Germinal center (tissue), 1 donor: ENCODE data around the gene SNED1.

Experiments used
- DNase-seq: peaks from one replicate; pipeline ENCODE4 v3.0.0; 2012; ENCODE audit warnings: mixed read lengths, low spot score

The SNED1 gene

DNA sequence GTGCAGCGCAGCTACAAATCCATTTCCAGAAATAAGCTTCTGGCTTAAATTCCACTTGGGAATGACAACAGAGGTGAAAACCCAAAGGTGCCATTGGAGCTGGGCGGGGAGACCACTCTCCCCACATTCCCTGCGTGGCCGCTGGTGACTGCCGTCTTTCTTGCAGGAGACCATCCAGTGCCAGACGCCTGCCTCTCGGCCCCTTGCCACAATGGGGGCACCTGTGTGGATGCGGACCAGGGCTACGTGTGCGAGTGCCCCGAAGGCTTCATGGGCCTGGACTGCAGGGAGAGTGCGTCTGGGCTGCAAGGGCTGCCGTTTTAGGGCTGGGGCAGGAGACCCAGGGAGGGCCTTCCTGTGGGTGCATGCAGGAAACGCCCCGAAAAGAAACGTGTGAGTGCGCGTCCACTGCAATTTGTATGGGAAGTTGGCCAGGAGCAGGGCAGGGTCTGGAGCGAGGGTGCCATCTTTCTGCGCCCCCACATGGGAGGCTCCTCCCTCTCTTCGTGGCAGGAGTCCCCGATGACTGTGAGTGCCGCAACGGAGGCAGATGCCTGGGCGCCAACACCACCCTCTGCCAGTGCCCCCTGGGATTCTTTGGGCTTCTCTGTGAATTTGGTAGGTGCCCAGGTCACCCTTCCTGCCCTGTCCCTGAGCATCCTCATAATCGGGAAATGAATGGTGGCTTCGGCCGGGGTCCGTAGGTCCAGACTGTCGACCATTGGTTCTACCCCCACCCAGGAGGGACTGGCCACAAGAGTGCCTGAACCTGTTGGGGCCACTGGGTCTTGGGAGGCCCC is 49.9 kb downstream of the SNED1 start:
- DNase-seq = no peak

- DNase-seq = no peak
Observed at GRCh38 chr2:241048949-241049343, 50.5 kb downstream of the SNED1 start.

DNA sequence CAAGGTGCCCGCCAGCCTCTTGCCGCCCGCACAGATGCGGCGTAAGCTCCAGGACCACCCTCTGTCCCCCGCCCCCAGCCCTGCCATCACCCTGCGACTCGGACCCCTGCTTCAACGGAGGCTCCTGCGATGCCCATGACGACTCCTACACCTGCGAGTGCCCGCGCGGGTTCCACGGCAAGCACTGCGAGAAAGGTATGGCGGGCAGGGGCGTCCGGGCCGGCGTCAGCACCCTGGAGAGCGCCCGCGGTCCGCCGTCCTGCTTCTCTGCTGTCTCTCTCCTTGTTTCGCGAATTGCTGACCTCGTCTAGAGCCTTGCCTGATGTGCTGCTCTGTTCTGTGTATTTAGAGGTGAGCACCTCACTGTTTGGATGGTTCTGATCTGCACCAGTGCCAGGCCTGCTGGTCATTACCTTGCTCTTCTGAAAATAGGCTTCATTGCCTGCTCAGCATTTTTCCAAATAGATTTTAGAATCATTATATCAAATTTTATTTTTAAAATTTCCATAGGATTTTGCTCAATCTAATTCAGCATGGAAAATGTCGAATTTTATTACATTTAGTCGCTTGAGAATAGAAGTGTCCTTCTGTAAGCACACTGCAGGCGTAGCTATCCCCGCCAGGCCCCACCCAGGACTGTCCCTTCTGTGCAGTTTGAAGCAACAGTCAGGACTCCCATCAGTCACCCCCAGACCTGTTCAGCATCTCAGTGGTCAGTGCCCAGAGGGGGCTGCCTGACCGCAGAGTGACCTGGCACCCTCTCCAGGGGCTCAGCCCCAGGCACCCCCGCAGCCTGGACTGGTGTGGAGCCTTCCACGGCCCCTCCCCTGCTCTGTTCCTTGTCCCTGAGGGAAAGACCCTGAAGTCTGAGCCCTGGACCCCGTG is 51.6 kb downstream of the SNED1 start:
- no peak for DNase-seq

DNA sequence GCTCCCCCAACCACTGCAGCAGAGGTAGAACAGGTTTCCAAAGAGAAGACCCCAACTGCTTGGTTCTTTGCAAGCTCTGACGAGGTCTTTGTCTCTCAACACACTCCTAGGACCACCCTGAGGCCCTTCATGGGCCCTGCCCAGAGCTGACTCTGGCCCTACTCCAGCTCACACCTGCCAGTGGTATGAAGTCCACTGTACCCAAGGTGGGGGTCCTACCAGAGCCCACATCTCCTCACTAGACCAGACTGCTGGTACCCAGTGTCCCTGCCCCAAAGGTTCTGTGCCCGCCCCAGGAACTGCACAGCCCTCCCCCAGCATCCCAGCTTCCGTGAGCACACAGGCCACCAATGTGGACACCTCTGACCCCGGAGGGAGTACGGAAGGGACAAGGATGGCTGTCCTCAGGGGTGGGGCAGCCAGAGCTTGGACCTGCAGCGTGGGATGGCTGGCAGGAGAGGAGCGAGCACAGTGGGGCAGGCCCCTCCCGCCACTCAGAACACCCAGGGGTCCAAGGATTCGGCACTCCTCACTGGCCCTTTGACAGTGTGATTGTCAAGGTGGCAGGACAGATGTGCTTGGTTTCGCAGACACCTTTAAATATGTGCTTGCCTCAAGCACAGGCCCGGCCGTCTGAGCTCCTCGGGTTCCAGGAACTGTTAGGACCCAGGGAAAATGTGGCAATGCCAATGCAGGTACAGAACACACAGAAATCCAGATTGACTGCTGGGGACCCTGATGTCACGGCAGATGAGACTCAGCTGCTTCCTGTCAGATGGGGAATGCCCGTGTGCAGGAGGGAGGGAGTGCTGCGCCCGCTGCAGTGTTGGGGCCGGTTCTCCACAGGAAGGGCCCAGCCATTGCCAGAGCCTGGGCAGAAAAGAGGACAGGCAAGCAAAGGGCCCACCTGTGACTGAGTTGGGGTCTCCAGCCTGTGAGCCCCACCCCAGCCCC is 52.5 kb downstream of the SNED1 start:
- no peak for DNase-seq

- DNase-seq = no peak
Observed at GRCh38 chr2:241051578-241052487, 53.4 kb downstream of the SNED1 start.

GRCh38 chr2:241052677-241053360 is 54.4 kb downstream of the SNED1 start:
- no peak for DNase-seq

GRCh38 chr2:241053576-241054251 is 55.3 kb downstream of the SNED1 start:
- DNase-seq = no peak

DNA sequence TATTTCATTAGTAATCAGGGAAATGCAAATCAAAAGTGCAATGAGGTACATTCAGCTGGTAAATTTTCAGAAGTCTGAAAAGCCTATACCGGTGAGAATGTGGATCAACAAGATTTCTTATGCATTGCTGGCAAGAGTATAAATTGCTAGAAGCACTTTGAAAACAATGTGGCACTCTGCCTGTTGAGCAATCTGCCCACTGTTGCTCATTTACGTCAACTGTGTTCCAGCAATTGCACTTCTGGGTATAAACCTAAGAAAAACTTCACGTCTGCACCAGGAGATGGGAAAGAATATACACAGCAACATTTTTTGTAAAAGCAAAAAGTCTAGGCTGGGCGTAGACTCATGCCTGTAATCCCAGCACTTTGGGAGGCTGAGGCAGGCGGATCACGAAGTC is 62.9 kb downstream of the SNED1 start:
- no peak for DNase-seq

DNA sequence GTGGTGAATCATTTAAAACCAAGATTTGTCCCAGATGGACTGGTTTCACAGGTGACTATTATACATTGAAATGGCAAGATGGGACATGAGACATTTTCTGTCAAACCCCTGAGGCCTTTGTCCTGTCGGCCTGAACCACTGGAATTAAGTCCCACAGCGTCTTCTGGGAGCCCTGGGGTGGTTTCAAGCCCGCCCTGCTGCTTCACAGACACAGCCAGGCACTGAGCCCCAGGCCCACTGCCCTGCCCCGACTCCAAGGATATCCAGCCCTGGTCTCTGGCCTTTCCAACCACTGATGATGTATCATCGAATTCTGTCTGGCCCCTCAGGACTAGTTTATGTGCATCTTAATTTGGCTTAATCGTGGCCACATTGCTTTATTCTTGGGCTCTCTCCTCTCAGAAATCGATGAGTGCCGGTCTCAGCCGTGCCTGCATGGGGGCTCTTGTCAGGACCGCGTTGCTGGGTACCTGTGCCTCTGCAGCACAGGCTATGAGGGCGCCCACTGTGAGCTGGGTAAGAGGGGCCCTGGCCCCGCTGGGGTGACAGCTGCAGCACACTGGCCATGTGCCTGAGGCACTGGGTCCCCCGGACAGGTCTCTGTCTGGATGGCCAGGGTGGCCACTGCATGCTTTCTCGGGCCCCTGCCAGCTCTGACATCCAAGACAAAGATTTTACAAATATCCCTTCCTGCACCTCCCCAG is 64.1 kb downstream of the SNED1 start:
- DNase-seq = no peak

- no peak for DNase-seq
Observed at GRCh38 chr2:241063093-241063551, 64.7 kb downstream of the SNED1 start.

- DNase-seq = no peak
Observed at GRCh38 chr2:241063587-241063986, 65.2 kb downstream of the SNED1 start.

- peak; percentile 54 for DNase-seq
Observed at GRCh38 chr2:241064008-241064801, 65.8 kb downstream of the SNED1 start.

GRCh38 chr2:241064802-241065354 is 66.5 kb downstream of the SNED1 start:
- DNase-seq = no peak

GRCh38 chr2:241065355-241065803 is 67.0 kb downstream of the SNED1 start:
- no peak for DNase-seq

DNA sequence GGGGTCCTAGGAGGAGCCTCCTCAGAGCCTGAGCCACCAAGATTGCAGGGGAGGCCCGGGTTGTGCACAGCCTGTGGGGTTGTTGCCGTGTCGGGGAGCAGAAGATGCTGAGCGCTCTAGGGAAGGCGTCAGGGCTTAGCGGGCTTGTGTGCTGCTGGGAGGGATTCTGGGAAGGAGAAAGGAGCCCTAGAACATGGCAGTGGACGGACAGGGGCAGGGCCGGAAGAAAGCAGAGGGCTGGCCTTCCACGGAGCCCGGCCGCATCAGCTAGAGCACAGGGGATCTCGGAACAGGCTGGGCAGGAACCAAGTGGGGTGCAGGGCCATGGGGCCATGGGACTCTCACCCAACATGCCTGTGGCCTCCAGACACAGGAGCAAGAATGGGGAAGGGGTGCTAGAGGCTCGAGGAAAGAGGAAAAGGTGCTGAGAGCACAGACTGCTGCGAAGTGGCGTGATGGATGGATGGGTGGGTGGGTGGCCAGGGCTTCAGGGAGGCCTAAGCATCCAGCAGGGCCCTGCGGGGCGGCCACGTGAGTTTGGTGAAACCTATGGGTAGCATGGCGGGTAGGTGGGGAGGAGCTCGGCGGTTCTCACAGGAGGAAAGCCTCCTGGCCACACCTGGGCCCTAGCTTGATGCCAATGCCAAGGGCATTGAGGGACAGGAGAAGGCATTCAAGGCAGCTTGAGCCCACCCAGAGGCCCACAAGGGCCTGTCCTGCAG is 67.9 kb downstream of the SNED1 start:
- no peak for DNase-seq

DNA sequence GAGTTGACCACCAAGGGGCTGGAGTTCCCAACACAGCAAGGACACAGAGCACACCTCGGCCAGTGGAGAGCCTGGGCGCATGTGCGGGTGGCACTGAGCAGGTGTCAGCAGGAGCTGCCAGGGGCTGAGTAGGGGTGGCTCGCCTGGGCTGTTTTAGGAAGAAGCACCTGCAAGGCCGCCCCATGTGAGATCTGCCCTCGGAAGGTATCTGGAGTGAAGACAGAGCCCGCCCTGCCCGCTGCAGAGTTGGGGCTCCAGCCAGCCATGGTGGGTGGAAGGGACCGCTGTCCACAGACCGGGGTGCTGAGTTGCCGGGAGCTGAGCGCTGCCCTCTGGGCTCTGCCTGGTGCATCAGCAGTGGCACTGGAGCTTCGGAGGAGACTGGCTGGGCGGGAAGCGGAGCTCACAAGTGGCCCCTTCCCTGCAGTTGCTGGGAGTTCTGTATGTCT is 68.5 kb downstream of the SNED1 start:
- no peak for DNase-seq
